ENCODE measurements around the gene RAD52.

GRCh38 chr12:990661-991349, 41.3 kb upstream of the RAD52 start, which contains the start of gene ERC1:
- TF ChIP-seq, protein P1, sequence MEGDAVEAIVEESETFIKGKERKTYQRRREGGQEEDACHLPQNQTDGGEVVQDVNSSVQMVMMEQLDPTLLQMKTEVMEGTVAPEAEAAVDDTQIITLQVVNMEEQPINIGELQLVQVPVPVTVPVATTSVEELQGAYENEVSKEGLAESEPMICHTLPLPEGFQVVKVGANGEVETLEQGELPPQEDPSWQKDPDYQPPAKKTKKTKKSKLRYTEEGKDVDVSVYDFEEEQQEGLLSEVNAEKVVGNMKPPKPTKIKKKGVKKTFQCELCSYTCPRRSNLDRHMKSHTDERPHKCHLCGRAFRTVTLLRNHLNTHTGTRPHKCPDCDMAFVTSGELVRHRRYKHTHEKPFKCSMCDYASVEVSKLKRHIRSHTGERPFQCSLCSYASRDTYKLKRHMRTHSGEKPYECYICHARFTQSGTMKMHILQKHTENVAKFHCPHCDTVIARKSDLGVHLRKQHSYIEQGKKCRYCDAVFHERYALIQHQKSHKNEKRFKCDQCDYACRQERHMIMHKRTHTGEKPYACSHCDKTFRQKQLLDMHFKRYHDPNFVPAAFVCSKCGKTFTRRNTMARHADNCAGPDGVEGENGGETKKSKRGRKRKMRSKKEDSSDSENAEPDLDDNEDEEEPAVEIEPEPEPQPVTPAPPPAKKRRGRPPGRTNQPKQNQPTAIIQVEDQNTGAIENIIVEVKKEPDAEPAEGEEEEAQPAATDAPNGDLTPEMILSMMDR (IDR thresholded peaks at IDR 0.05): peak in 1 of 5 experiments; percentile 49
- TF ChIP-seq POLR2A (IDR thresholded peaks at IDR 0.05): peak; percentile 77 to 84
